Measurements from ENCODE around the gene DPEP1. TPM values are rescaled to one million over a fixed set of nuclear protein-coding genes. Genes with fewer than 3 reads are reported as not detected.
"Not testable (repeated sequence)": the region's sequence is repeated elsewhere in the genome, so short reads cannot be mapped to it uniquely, and the experiment has no call there.

The DPEP1 gene
- total RNA-seq, 2 experiments from 2014 or later, result not detected

GRCh38 chr16:89658221-89658879 lies 44.9 kb downstream of the DPEP1 start:
- ATAC-seq (no peak), DNase-seq (peak; percentile 28)
- TF ChIP-seq CTCF (IDR thresholded peaks at IDR 0.05), result no peak
- peak overlapping the region; percentile 80 for H3K27ac Mint-ChIP-seq
- H3K9me3 Mint-ChIP-seq, result no peaks in the 10 kb centered on the region
- H3K4me3 Mint-ChIP-seq, result peak overlapping the region; percentile 81
- H3K36me3 Mint-ChIP-seq (ENCODE audit: low read depth), result peaks cover 22% of the 10 kb centered on the region
- CTCF ChIA-PET, result interaction anchor here (0.8 to 2.7 kb wide), 4 partner anchors 9 to 93 kb away, joined by 3 to 17 read pairs (median 6); no protein-coding TSS in a partner anchor
- POLR2A ChIA-PET, result interaction anchor here (1.3 to 2.3 kb wide), 5 partner anchors 12 to 58 kb away, joined by 4 to 8 read pairs (median 6); partner anchors contain the start of gene CDK10
- H3K27me3 Mint-ChIP-seq, result no peaks in the 10 kb centered on the region
- intact Hi-C loops (cut with micrococcal nuclease), result no loop called here
- H3K4me1 Mint-ChIP-seq (ENCODE audit: low read depth), result peaks cover 29% of the 10 kb centered on the region

- no peaks in the 10 kb centered on the region for H3K9me3 Mint-ChIP-seq
- H3K4me3 Mint-ChIP-seq, result no peak overlapping the region
- H3K4me1 Mint-ChIP-seq (ENCODE audit: low read depth), result peaks cover 19% of the 10 kb centered on the region
- peaks cover 24% of the 10 kb centered on the region for H3K36me3 Mint-ChIP-seq (ENCODE audit: low read depth)
- DNase-seq, result no peak
- H3K27ac Mint-ChIP-seq, result no peak overlapping the region
- ChIA-PET CTCF (interaction anchor here (1.3 kb wide), 1 partner anchor 40 kb away, joined by 3 read pairs; no protein-coding TSS in a partner anchor), POLR2A (interaction anchor here (1.5 to 2.3 kb wide), 2 partner anchors 26 to 96 kb away, joined by 4 to 7 read pairs; partner anchors contain the start of gene CDK10)
- intact Hi-C loops (cut with micrococcal nuclease), result no loop called here
- H3K27me3 Mint-ChIP-seq, result no peaks in the 10 kb centered on the region
- no peak for TF ChIP-seq CTCF (IDR thresholded peaks at IDR 0.05)
- ATAC-seq, result no peak
Measured at GRCh38 chr16:89660146-89660545, 46.7 kb downstream of the DPEP1 start.

GRCh38 chr16:89661215-89661614 lies 47.8 kb downstream of the DPEP1 start:
- Mint-ChIP-seq H3K4me1 (ENCODE audit: low read depth) (peaks cover 13% of the 10 kb centered on the region), H3K9me3 (no peaks in the 10 kb centered on the region), H3K4me3 (no peak overlapping the region), H3K27ac (no peak overlapping the region), H3K27me3 (no peaks in the 10 kb centered on the region), H3K36me3 (ENCODE audit: low read depth) (peaks cover 24% of the 10 kb centered on the region)
- DNase-seq, result no peak
- TF ChIP-seq CTCF (IDR thresholded peaks at IDR 0.05), result no peak
- intact Hi-C loops (cut with micrococcal nuclease), result no loop called here
- CTCF ChIA-PET, result interaction anchor here (1.3 kb wide), 1 partner anchor 39 kb away, joined by 3 read pairs; no protein-coding TSS in a partner anchor
- POLR2A ChIA-PET, result no interaction called here
- ATAC-seq, result no peak

- H3K36me3 Mint-ChIP-seq (ENCODE audit: low read depth), result peaks cover 24% of the 10 kb centered on the region
- CTCF ChIA-PET, result interaction anchor here (1.2 kb wide), 1 partner anchor 37 kb away, joined by 5 read pairs; the partner anchor contains the start of gene SPATA2L
- intact Hi-C loops (cut with micrococcal nuclease); POLR2A ChIA-PET; ATAC-seq; H3K27ac Mint-ChIP-seq; H3K9me3 Mint-ChIP-seq; DNase-seq; H3K27me3 Mint-ChIP-seq; H3K4me3 Mint-ChIP-seq: not testable (repeated sequence)
- H3K4me1 Mint-ChIP-seq (ENCODE audit: low read depth), result peaks cover 10% of the 10 kb centered on the region
Measured at GRCh38 chr16:89664238-89664637, 50.8 kb downstream of the DPEP1 start.

- peak; percentile 46 for DNase-seq
- CTCF ChIA-PET, result interaction anchor here (0.8 to 2.1 kb wide), 3 partner anchors 9 to 58 kb away, joined by 4 to 5 read pairs (median 5); partner anchors contain the start of genes CHMP1A and SPATA33
- H3K27ac Mint-ChIP-seq; H3K4me3 Mint-ChIP-seq; ATAC-seq; H3K9me3 Mint-ChIP-seq; POLR2A ChIA-PET; intact Hi-C loops (cut with micrococcal nuclease); H3K36me3 Mint-ChIP-seq (ENCODE audit: low read depth); H3K27me3 Mint-ChIP-seq: not testable (repeated sequence)
- H3K4me1 Mint-ChIP-seq (ENCODE audit: low read depth), result peaks cover 21% of the 10 kb centered on the region
- peak; percentile 59 for TF ChIP-seq CTCF (IDR thresholded peaks at IDR 0.05)
Measured at GRCh38 chr16:89667000-89667399, 53.6 kb downstream of the DPEP1 start.

Data from activated CD8-positive, alpha-beta T cell treated with anti-CD3 and anti-CD28 coated beads for 36 hours (primary cell).